Smooth muscle cell (in vitro differentiated cells): ENCODE results near the gene SLC9C1. TPM values are rescaled to one million over a fixed set of nuclear protein-coding genes. Genes with fewer than 3 reads are reported as not detected.
"Not testable (repeated sequence)": the region's sequence is repeated elsewhere in the genome, so short reads cannot be mapped to it uniquely, and the experiment has no call there.

ENCODE experiments used
- DNase-seq: peaks from one replicate; lab custom pipeline; 2025; ENCODE audit not compliant: unreplicated experiment; lab: John Stamatoyannopoulos, UW
- H2AFZ ChIP-seq: fragments of 200-600 bp; sonication (generic); 2 replicates; pipeline ENCODE4 v1.6.0; 2016; ENCODE audit warnings: antibody characterized with exemption, low read depth, mild to moderate bottlenecking
- H3F3A ChIP-seq: fragments of 200-600 bp; sonication (generic); 2 replicates; pipeline ENCODE4 v1.6.0; 2017; ENCODE audit warnings: antibody characterized with exemption, low read depth
- H3K27ac ChIP-seq: fragments of 200-600 bp; sonication (generic); 2 replicates; pipeline ENCODE4 v1.5.1; 2016; ENCODE audit warnings: low read depth, mild to moderate bottlenecking
- H3K27me3 ChIP-seq: fragments of 200-600 bp; sonication (generic); 2 replicates; pipeline ENCODE4 v1.6.1; 2016; ENCODE audit warnings: low read depth, mild to moderate bottlenecking
- H3K36me3 ChIP-seq: fragments of 200-600 bp; sonication (generic); 2 replicates; pipeline ENCODE4 v1.5.1; 2016; ENCODE audit warnings: low read depth
- H3K4me1 ChIP-seq: fragments of 200-600 bp; sonication (generic); 2 replicates; pipeline ENCODE4 v1.5.1; 2016; ENCODE audit warnings: low read depth
- H3K4me2 ChIP-seq: fragments of 200-600 bp; sonication (generic); 2 replicates; pipeline ENCODE4 v1.6.0; 2016; ENCODE audit warnings: mild to moderate bottlenecking
- H3K4me3 ChIP-seq: fragments of 200-600 bp; sonication (generic); 2 replicates; pipeline ENCODE4 v1.5.1; 2016; ENCODE audit warnings: mild to moderate bottlenecking
- H3K79me2 ChIP-seq: fragments of 200-600 bp; sonication (generic); 2 replicates; pipeline ENCODE4 v1.6.0; 2016; ENCODE audit warnings: low read depth, mild to moderate bottlenecking
- H3K9ac ChIP-seq: fragments of 200-600 bp; sonication (generic); 2 replicates; pipeline ENCODE4 v1.6.0; 2016; ENCODE audit warnings: low read depth
- H3K9me3 ChIP-seq: fragments of 200-600 bp; sonication (generic); replicated peaks from 2 replicates; pipeline ENCODE4 v1.5.1; 2016; ENCODE audit warnings: low read depth
- H4K20me1 ChIP-seq: fragments of 200-600 bp; sonication (generic); 2 replicates; pipeline ENCODE4 v1.6.0; 2016; ENCODE audit warnings: low read depth
- WGBS: methylation state at CpG from one replicate; pipeline ENCODE4 v1.1.7; 2016; ENCODE audit warnings: low lambda C conversion rate; 5-methylcytosine and 5-hydroxymethylcytosine counted together
- polyA plus RNA-seq: library from polyadenylated mRNA; unstranded; fragments of >200 nt; fragmentation: Nextera tagmentation; extraction: Ambion mirVana; gene quantifications from 2 replicates; pipeline ENCODE4 v1.2.1, GENCODE V29; 2016
- total RNA-seq: library from RNA; depleted of rRNA; stranded (reverse); fragments of >200 nt; gene quantifications from 2 replicates; pipeline ENCODE4 v1.2.3, GENCODE V29; 2014
- TF ChIP-seq, protein P1 (sequence below): fragments of 200-600 bp; sonication (generic); IDR thresholded peaks from 2 replicates; pipeline ENCODE4 v1.5.1; 2017; ENCODE audit warnings: borderline replicate concordance, mild to moderate bottlenecking, antibody characterized with exemption; ENCODE audit not compliant: insufficient read depth, poor library complexity, severe bottlenecking

The SLC9C1 gene
- total and polyA plus RNA-seq, 2 experiments from 2014 or later: not detected

DNA sequence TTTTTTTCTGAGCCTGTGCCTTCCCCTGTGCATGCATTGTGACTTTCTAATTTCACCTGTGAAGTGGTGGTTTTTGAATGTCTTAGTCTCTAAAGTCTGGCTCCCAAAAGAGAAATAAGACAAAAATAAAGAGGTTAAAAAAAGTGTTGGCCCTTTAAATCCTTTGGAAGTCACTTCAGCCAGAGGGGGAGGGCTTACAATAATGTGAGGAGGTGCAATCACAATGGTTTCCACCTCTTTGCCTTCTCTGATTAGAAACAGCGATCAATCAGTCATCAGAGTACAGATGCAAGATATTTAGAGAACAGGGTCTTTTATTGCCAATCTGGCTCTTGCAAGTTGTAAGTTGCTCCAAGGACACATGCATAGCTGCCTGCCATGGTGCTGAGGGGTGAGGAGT lies 96.9 kb downstream of the SLC9C1 start:
- Histone ChIP-seq H3K4me1 (no peaks in the 10 kb centered on the region), H3K9ac (no peak overlapping the region), H4K20me1 (no peaks in the 10 kb centered on the region), H3K4me2 (no peak overlapping the region), H3K4me3 (no peak overlapping the region), H3K9me3 (no peaks in the 10 kb centered on the region), H3K36me3 (peaks cover 4% of the 10 kb centered on the region), H3K79me2 (no peaks in the 10 kb centered on the region), H3K27me3 (no peaks in the 10 kb centered on the region), H3K27ac (no peak overlapping the region), H2AFZ (no peak overlapping the region), H3F3A (no peaks in the 10 kb centered on the region)
- no peak for DNase-seq
- 85% methylated on average over 1 of the region's 1 CpG for WGBS
- TF ChIP-seq, protein P1, sequence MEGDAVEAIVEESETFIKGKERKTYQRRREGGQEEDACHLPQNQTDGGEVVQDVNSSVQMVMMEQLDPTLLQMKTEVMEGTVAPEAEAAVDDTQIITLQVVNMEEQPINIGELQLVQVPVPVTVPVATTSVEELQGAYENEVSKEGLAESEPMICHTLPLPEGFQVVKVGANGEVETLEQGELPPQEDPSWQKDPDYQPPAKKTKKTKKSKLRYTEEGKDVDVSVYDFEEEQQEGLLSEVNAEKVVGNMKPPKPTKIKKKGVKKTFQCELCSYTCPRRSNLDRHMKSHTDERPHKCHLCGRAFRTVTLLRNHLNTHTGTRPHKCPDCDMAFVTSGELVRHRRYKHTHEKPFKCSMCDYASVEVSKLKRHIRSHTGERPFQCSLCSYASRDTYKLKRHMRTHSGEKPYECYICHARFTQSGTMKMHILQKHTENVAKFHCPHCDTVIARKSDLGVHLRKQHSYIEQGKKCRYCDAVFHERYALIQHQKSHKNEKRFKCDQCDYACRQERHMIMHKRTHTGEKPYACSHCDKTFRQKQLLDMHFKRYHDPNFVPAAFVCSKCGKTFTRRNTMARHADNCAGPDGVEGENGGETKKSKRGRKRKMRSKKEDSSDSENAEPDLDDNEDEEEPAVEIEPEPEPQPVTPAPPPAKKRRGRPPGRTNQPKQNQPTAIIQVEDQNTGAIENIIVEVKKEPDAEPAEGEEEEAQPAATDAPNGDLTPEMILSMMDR: no peak

DNA sequence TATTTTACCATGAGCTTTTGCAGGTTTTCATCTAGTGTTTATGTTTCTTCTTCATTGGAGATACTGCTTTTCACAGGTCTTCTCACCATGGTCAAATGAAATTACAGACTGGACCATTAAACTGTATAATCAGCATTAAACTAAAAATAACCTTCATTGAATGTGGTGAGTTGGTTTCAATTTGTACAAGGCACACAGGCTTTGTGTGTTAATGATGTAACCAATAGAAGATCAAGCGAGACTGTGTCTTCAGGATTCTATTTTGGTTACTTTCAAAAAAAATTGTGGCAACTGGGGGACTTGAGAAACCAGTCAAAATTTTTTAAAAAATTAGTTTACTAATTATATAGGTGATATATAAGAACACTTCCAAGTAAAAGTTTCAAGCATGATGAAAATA lies 106.7 kb downstream of the SLC9C1 start:
- Histone ChIP-seq H4K20me1 (no peaks in the 10 kb centered on the region), H3F3A (no peaks in the 10 kb centered on the region), H3K36me3 (peaks cover 2% of the 10 kb centered on the region), H3K4me1 (peaks cover 4% of the 10 kb centered on the region), H3K79me2 (no peaks in the 10 kb centered on the region), H3K27me3 (peaks cover 2% of the 10 kb centered on the region), H3K4me3 (no peak overlapping the region), H3K9ac (no peak overlapping the region), H3K27ac (no peak overlapping the region), H3K9me3 (no peaks in the 10 kb centered on the region), H3K4me2 (no peak overlapping the region), H2AFZ (no peak overlapping the region)
- 83% methylated on average over 1 of the region's 1 CpG for WGBS
- no peak for DNase-seq
- TF ChIP-seq, protein P1: no peak

DNA sequence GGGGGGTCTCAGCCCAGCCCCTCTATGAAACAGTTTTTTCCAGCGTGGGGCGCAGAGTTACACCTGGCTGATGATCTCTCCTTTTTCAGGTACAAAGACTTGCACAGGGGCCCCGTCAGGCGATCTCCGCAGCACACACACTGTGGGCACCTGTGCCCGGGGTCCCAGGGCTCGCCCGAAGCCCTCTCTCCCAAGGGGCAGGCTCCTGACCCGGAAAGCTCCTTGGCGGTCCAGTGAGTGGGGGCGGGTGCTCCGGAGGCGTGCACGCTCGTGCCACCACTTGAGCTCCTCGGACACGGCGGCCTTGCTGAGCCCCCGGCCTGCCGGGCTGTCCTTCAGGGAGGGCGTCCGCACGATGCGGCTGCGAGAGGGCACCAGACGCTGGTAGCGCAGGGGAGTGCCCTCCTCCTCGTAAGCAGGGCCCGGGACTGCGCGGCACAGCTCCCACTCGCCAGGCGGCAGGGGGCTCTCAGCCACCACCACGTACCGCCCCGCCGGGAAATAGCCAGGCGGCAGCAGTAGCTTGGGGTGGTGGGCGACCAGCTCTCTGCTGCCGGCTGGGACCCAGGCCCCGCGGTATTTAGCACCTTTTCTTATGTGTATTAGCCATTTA lies 108.5 kb downstream of the SLC9C1 start:
- not testable (repeated sequence) for H3K27me3 ChIP-seq, H3F3A ChIP-seq, H4K20me1 ChIP-seq, H3K9ac ChIP-seq, DNase-seq, H3K27ac ChIP-seq, H3K36me3 ChIP-seq, H3K4me1 ChIP-seq, H3K79me2 ChIP-seq, H3K9me3 ChIP-seq
- peak overlapping the region; percentile 50 for H3K4me3 ChIP-seq
- 33% methylated on average over 20 of the region's 42 CpGs for WGBS
- H2AFZ ChIP-seq: peak overlapping the region; percentile 92
- peak overlapping the region; percentile 89 for H3K4me2 ChIP-seq

DNA sequence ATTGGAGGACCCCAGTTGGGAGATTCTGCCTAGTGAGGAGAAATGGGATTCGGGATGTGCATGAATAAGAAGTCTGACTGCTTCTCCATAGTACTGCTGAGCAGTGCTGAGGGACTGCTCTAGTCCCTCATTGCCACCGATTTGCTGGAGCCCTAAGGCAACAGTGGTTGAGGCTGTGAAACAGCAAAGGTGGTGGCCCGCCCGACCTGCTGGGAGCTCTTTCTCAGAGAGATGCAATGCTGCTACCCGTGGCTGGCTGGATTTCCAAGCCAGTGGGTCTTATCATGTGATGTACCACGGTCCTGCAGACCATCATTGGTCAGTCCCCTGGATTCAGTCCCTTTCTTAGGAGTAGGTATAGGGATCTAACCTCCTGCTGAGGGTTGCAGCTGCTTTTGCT lies 118.4 kb downstream of the SLC9C1 start:
- Histone ChIP-seq H3K79me2 (no peaks in the 10 kb centered on the region), H3K4me3 (no peak overlapping the region), H3K27me3 (no peaks in the 10 kb centered on the region), H4K20me1 (no peaks in the 10 kb centered on the region), H3K4me1 (no peaks in the 10 kb centered on the region), H3K9ac (no peak overlapping the region), H3K9me3 (no peaks in the 10 kb centered on the region), H3F3A (no peaks in the 10 kb centered on the region), H3K36me3 (no peaks in the 10 kb centered on the region), H3K4me2 (no peak overlapping the region), H3K27ac (no peak overlapping the region), H2AFZ (no peak overlapping the region)
- no peak for DNase-seq
- TF ChIP-seq, protein P1: no peak
- 82% methylated on average over 6 of the region's 6 CpGs for WGBS
